ENCODE results near the gene PLEKHD1. TPM values are rescaled to one million over a fixed set of nuclear protein-coding genes. Genes with fewer than 3 reads are reported as not detected.

The PLEKHD1 gene
- total and polyA plus RNA-seq, 2 of the 8 experiments (the other 6 are each of a cell fraction or from before 2014, with no cell fraction given), result 0.24 to 0.48 TPM

DNA sequence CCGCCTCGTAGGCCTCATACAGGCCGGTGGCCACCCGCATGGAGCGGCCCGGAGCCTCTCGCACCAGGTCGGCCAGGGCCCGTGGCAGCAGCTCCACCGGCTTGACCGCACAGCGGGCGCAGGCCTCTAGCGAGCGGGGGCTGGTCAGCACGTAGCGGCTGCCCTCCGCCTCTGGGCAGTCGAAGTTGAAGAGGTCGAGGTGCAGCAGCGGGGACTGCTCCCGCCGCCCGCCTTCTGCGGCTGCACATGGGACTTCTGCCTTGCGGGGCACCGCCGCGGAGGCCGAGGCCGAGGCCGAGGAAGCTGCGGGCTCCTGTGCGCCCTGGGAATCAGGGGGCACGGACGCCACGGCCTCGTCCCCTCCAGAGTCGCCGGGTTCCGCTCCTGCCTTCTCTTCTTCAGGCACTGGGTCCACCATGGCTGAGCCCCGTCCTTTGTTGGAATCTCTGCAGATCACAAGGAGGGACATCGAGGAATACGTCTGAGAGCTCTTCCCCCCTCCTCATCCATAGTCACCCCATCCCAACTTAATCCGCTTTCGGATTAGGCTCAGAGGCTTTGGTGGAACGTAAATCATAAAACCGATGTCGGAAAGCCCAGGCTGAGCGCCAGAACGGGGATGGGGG, 88.8 kb downstream of the PLEKHD1 start (continued):
- no peak for TF ChIP-seq KDM1A (IDR thresholded peaks at IDR 0.05; ENCODE audit: borderline replicate concordance, low read length)
- no peak for TF ChIP-seq RBBP5 (IDR thresholded peaks at IDR 0.05; ENCODE audit: borderline replicate concordance, low read depth, low read length)
- TF ChIP-seq CTBP2 (IDR thresholded peaks at IDR 0.05; ENCODE audit: borderline replicate concordance, insufficient read depth, insufficient read length, low read length), result no peak
- TF ChIP-seq RNF2 (IDR thresholded peaks at IDR 0.05; ENCODE audit: borderline replicate concordance, low read depth, low read length, missing control alignments, poor library complexity, severe bottlenecking), result no peak
- no peak for TF ChIP-seq SP1 (IDR thresholded peaks at IDR 0.05; ENCODE audit: low read depth, low read length)
